ENCODE measurements around the gene SAMD4A.
"Not testable (repeated sequence)": the region's sequence is repeated elsewhere in the genome, so short reads cannot be mapped to it uniquely, and the experiment has no call there.

The SAMD4A gene

DNA sequence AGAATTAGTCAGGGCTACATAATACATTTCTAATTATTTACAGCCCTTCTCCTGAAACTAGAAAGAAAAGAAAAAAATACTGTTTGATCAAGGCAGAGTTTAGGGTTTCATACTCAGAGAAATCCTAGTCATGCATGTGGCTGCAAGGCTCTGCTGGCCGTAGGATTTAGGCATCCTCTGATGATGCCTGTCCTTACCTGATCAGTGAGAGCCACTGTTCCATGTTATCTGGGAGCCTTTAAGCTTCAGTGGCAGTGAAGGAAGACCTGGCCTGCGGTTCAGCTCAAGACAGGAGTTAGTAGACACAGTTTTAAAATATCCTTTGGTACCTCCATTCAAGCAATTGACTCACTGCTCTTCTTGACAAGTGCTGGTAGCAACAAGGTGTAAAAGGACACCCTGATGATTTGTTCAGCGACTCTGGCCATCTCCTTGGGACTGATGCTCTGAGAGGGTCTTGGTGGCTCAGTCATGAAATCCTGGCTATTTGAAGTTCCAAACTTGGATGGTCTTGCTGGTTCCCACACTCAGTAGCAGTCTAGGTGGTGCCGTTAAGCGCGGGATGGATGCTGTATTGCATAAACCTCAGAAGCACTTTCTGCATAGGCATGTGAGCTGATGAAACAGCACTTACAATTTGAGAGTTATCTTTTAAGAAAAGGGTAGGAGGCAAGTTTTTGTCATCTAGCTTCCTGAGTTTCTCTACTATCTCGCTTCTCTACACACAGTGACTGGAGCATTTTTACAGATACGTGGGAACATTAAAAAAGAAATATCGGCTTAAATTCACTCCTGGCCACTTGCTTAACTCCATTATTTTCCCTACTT lies 162.0 kb downstream of the SAMD4A start:
- DNase-seq (ENCODE audit: low read depth in 2 of 2) = no peak

GRCh38 chr14:54730156-54730961 lies 163.4 kb downstream of the SAMD4A start:
- no peak for DNase-seq (ENCODE audit: low read depth in 2 of 2)

DNA sequence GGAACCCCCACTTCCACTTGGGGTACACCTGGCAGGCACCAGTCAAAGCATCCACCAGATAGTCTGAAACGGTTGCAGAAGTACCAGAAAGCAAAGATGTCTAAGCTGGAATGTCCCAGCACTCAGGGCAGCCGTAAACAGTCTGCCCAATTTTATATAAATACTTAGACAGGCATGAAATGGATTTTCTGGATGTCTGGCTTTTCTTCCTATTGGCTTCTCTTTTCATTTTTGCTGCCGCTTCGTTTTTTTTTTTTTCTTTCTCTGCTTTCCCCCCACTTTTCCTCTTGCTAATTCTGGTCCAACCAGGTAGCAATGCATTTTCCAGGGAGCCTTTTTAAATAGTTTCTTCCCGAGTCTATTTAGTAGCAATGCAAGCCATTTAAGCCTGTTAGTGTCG lies 168.0 kb downstream of the SAMD4A start:
- no peak for DNase-seq (ENCODE audit: low read depth in 2 of 2)

- DNase-seq (ENCODE audit: low read depth in 2 of 2) = no peak
Observed at GRCh38 chr14:54735424-54735823, 168.5 kb downstream of the SAMD4A start.

- no peak for DNase-seq (ENCODE audit: low read depth in 2 of 2)
Observed at GRCh38 chr14:54737132-54737711, 170.3 kb downstream of the SAMD4A start.

- DNase-seq (ENCODE audit: low read depth in 2 of 2) = no peak
Observed at GRCh38 chr14:54738009-54738408, 171.1 kb downstream of the SAMD4A start.

- DNase-seq (ENCODE audit: low read depth in 2 of 2) = no peak
Observed at GRCh38 chr14:54739514-54739913, 172.6 kb downstream of the SAMD4A start.

- no peak for DNase-seq (ENCODE audit: low read depth in 2 of 2)
Observed at GRCh38 chr14:54742492-54743350, 175.8 kb downstream of the SAMD4A start.

- no peak for DNase-seq (ENCODE audit: low read depth in 2 of 2)
Observed at GRCh38 chr14:54743382-54743781, 176.5 kb downstream of the SAMD4A start.

GRCh38 chr14:54746019-54746418 lies 179.1 kb downstream of the SAMD4A start:
- DNase-seq (ENCODE audit: low read depth in 2 of 2) = no peak

DNA sequence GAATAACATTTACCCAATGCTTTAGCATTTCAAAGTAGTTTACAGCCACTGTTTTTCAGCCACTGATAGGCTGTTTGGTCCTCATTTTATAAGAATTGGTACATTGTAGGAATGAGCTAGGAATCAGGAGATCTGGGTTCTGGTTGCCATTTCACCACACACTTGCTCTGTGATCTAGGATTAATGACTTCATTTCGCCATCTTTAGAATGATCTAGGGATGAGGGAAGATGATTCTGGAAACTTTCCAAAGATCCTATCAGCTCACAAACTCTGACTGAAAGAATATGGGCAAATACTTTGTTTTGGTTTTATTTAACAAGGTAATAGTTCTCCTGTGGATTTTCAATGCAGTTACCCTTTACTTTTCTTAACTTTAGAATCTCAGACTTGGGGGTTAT lies 180.7 kb downstream of the SAMD4A start:
- no peak for DNase-seq (ENCODE audit: low read depth in 2 of 2)

DNA sequence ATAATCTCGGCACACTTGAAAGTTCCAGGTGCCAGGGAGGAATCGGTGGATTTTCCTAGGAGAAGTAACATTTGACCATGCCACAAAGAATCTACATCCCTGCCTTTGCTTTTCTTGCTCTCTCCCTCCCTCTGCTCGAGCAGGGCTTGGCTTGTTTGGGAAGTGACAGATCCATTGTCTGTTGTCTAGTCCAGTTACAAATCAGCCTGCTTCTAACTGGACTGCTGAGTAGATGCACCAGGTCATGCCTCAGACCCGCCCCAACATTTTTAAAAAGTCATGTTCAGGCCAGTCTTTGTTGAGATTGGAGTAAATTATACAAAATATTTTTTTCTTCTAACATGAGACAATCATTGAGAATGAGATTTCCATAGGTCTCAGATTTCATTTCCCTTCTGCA lies 182.3 kb downstream of the SAMD4A start:
- DNase-seq (ENCODE audit: low read depth in 2 of 2) = no peak

DNA sequence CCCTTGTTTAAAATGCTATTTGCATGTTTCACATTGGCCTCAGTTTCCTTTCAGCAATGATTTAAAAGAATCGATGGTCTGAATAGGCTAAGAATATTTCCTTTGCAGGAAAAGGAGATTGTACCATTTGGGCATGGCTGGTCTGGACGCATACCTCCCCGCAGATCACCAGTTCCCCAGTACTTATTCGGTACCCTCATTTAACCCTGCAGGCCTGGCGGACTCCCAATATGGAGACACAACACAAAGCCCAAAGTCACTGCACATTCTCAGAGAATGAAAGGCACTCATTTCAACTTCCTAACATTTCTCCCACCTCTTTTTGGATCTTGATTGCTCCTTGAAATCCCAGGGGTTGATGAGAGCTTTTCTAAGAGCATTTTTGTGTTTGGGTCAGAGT lies 182.8 kb downstream of the SAMD4A start:
- DNase-seq (ENCODE audit: low read depth in 2 of 2) = no peak

DNA sequence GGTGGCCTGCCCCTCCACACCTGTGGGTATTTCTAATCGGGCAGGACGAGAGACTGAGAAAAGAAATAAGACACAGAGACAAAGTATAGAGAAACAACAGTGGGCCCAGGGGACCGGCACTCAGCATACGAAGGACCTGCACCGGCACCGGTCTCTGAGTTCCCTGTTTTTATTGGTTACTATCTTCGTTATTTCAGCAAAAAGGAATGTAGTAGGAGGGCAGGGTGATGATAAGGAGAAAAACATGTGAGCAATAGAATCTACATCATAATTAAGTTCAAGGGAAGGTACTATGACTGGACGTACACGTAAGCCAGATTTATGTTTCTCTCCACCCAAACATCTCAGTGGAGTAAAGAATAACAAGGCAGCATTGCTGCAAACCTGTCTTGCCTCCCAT lies 185.7 kb downstream of the SAMD4A start:
- not testable (repeated sequence) for DNase-seq (ENCODE audit: low read depth in 2 of 2)

- not testable (repeated sequence) for DNase-seq (ENCODE audit: low read depth in 2 of 2)
Observed at GRCh38 chr14:54753396-54753795, 186.5 kb downstream of the SAMD4A start.

DNA sequence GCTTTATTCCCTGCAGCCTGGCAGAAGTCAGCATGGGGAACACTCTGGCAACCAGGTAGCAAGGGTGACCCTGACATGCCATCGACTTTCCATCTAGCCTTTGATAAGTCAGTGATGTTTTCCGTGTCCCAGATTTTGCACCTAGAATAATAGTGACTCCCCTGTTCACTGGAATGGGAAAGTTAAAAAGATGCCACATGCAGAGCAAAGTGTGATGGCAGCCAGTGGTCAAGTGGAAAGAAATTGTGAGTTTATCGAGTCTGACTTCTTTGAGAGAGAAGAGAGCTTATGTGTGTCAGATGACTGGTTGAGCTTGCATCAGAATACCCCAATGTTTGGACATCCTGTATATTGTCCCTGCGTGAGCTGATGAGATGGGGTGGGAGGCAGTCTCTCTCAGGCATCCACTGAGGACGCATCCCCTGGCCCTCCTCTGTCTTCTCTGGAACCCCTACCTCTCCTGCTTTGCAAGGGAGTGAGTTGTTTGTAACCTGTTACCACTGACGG lies 187.2 kb downstream of the SAMD4A start:
- DNase-seq (ENCODE audit: low read depth in 2 of 2) = no peak

DNA sequence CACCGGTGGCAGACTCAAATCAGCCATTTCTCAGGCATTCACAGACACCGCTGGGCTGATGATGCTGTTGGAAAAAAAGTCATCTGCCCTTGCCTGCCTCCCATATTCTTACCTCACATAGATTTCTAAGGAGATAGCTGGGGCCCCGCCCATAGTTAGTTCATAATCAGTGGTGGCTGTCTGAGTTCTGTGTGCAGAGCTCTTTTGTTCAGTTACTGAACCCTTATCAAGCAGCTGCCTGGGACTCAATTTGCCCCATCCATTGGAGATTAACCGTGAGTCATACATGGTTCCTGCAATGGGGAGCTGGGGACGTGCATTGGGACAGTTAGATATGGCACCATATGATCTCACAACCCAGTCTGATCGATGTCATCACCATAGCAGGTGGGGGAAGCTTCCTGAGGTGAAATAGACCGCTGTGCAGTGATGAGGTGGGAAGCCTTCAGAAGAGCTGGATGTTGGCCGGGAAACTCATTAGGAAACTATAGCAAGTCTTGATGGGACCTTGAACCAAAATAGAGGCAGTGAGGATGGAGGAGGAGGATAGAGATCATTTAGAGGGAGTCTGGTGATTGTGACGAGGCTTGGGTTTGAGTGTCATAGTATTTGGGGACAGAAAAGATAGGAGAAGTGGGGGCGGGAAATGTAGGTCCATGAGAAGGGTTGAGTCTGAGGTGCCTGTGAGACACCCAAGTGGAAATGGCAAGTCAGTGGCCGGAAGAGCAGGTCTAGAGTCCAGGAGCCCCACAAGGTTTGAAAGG lies 187.9 kb downstream of the SAMD4A start:
- DNase-seq (ENCODE audit: low read depth in 2 of 2) = no peak

DNA sequence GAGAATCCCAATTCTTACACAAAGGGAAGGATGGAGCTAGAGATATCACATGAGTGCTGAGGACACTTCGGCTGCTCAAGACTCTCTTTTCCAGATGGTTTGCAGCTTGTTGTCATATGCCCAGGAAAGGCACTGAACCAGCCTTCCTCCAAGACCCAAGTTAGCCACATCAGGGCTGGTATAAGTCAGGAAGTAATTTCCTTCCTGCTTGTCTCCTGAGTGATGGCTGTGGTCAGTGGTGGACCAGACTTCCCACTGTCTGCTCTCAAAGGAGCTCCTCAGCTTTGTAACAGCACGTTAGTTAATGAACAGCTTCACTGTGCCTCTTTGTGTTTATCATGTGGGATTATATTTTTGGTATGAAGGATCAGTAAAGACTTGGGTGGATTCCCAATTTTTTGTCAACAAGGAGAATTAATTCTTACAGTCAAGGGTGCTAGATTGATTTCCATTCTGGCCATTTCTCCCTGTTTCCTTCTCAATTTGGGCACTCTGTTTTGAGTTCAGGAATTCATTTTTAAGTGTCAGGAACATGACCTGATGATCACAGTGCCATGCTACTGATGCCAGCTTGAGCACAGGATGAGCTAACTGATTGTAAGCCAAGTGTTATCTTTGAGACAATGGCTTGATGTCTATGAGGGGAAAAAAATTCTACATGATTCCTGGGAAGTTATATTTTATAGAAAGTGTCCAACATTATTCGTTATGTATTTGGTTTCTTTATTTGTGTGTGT lies 189.9 kb downstream of the SAMD4A start:
- DNase-seq (ENCODE audit: low read depth in 2 of 2) = no peak

- no peak for DNase-seq (ENCODE audit: low read depth in 2 of 2)
Observed at GRCh38 chr14:54758041-54758440, 191.1 kb downstream of the SAMD4A start.

- no peak for DNase-seq (ENCODE audit: low read depth in 2 of 2)
Observed at GRCh38 chr14:54759982-54760585, 193.2 kb downstream of the SAMD4A start.

Measured in stimulated activated CD4-positive, alpha-beta T cell treated with anti-CD3 and anti-CD28 coated beads, Interleukin-1b, Interleukin-23, amount 100 ng/mL, for 1 hour (primary cell).